GM18520 (cell line): ENCODE data around the gene MRPS35.

Experiments
- ATAC-seq: cut with Tn5 transposase; IDR thresholded peaks from one replicate; pipeline ENCODE4 v1.9.1; 2021; ENCODE audit not compliant: unreplicated experiment

MRPS35 gene

GRCh38 chr12:27802936-27803335 lies 92.3 kb downstream of the MRPS35 start:
- ATAC-seq: no peak

GRCh38 chr12:27805238-27805637 lies 94.6 kb downstream of the MRPS35 start:
- no peak for ATAC-seq
